OCI-LY1 (cell line): Measurements from ENCODE around the gene CHST11.

Source experiments
- CTCF ChIP-seq: fragments of 200-600 bp; sonication (generic), shearing (Covaris generic); IDR thresholded peaks from 2 replicates; pipeline ENCODE4 v1.5.1; 2017; ENCODE audit warnings: mild to moderate bottlenecking, antibody characterized with exemption, low read length, moderate library complexity, mixed read lengths
- EZH2 ChIP-seq: fragments of 200-600 bp; sonication (generic), shearing (Covaris generic); IDR thresholded peaks from 2 replicates; pipeline ENCODE4 v1.8.0; 2017; ENCODE audit warnings: borderline replicate concordance, mixed run types, mild to moderate bottlenecking, antibody characterized with exemption, low read length, moderate library complexity, mixed read lengths

GRCh38 chr12:104534857-104535248 lies 78.1 kb downstream of the CHST11 start:
- TF ChIP-seq CTCF = no peak
- TF ChIP-seq EZH2 = no peak
